T-helper 22 cell (primary cell): ENCODE data around the gene ZSWIM4.
A peak's percentile ranks its signal among the peaks of the same experiment; 100 is the strongest.
"Not testable (repeated sequence)": the region's sequence is repeated elsewhere in the genome, so short reads cannot be mapped to it uniquely, and the experiment has no call there.

Source experiments
- DNase-seq: peaks from one replicate; pipeline ENCODE4 v3.0.0-alpha.2; 2020; ENCODE audit warnings: low read depth

ZSWIM4 gene

DNA sequence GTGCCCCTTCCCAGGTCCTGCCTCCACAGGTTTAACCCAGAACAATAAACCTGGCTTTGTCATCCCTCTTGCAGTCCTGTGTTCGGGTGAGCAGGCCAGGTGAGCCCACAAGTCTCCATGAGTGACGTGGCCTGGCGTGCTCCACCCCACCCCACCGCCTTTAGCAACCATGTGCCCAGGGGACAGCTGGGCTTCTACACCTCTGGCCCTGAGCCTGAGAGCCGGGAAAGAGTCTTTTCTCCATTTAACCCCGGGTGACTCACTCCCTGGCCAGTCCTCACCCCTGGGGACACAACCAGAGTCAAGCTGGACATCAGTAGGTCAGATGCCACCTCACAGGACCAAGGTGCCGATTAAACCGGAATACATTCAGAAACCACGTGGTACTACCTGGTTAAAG, 16.8 kb upstream of the ZSWIM4 start:
- no peak for DNase-seq

DNA sequence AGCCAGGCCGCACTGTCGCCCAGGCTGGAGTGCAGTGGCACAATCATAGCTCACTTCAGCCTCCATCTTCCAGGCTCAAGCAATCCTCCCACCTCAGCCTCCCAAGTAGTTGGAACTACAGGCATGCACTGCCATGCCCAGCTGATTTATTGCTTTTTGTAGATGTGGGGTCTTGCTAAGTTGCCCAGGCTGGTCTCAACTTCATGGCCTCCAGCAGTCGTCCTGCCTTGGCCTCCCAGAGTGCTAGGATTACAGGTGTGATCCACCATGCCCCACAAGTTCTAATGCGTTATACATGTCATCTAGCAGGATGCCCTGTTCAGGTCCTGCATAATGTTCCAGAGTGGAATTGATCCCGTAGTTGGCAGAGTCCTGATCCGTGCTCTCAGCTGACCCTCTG, 16.4 kb upstream of the ZSWIM4 start:
- no peak for DNase-seq

DNA sequence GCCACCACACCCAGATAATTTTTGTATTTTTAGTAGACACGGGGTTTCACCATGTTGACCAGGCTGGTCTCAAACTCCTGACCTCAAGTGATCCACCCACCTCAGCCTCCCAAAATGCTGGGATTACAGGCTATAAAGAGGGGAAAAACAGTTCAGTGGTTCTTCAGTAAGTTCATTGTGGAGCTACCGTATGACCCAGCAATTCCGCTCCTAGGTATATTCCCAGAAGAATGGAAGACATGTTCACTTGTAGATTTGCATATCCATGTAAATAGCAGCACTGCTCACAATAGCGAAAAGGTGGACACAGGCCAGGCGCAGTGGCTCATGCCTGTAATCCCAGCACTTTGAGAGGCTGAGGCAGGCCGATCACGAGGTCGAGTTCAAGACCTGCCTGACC, 15.4 kb upstream of the ZSWIM4 start:
- DNase-seq = not testable (repeated sequence)

DNA sequence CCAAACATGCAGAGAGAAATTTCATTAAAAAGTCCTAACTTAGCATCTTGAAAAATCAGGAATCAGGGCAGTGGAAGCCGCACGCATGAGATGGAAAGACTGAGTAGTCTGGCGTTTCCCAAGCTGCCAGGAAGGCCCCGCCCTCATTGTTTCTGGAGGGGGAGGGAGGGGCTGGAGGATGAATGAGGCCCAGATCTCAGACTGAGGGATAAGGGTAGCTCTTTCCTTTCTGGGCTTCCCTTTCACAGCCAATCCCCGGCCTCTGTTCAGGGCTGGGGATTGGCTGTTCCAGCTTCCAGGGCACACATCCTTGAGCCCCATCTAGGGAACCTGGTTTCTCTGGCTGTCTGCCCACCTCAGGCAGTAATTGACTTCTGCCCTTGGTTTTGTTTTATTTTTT, 13.7 kb upstream of the ZSWIM4 start:
- no peak for DNase-seq

DNA sequence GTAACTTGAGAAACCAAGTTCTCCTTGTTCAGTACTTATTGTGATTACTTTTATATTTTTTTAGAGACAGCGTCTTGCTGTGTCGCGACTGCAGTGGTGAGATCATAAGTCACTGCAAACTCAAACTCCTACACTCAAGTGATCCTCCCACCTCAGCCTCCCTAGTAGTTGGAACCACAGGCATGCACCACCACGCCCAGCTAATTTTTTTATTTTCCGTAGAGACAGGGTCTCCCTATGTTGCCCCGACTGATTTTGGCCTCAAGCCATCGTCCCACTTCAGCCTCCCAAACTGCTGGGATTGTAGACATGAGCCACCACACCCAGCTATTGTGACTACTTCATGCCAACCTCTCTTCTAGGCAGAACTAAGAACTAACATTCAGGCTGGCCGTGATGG, 12.7 kb upstream of the ZSWIM4 start:
- no peak for DNase-seq

DNA sequence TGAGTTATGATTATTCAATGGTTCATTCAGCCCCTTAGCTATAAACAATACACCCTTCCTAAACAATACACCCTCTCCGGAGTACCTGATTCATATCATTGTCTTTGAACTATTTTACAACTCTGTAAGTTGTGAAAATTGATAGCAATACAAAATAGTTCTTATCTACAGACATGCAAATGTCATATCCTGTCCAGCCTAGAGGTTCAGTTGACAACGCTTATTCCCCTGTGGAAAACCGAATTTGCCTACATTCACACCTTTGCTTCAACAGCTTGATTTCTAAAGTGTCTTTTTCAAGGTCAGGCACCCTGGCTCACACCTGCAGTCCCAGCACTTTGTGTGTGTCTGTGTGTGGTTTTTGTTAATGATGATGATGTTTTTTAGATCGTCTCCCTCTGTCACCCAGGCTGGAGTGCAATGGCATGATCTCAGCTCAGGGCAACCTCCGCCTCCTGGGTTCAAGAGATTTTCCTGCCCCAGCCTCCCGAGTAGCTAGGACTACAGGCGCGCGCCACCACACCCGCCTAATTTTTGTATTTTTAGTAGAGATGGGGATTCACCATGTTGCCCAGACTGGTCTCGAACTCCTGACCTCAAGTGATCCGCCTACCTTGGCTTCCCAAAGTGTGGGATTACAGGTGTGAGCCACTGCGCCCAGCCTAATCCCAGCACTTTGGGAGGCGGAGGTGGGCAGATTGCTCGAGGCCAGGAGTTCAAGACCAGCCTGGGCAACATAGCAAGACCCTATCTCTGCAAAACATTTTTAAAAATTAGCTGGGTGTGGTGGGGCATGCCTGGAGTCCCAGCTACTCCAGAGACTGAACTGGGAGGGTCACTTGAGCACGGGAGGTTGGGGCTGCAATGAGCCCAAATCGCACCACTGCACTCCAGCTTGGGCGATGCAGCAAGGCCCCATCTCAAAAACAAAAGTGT, 11.4 kb upstream of the ZSWIM4 start:
- DNase-seq = no peak

DNA sequence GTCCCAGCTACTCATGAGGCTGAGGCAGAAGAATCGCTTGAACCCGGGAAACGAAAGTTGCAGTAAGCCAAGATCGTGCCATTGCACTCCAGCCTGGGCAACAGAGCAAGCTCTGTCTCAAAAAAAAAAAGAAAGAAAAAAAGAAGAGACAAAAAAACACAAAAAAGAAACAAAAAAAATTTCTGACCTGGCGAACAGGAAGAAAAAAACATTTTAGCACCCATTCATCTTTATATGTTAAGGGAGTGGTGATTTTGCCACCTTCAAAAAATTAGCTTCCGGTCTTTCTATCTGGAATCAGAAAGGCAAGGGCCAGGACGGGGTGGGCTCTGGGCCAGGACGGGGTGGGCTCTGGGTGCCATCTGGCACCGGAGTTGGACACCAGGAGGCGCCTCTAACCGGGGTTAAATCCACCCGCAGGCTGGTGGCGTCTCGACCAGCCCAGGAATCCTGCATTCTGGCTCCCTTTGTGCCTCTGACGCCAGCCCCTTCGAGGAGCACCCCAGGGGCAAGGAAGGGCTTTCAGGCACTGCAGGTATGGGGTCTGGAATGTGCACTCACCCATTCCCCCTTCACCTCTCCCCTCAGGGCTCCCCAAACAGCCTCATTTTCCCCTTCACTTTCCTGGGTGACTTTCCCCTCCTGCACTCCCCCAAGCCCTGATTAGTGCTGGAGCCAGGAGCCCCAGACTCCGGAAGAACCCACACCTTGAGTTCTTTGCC, 10.4 kb upstream of the ZSWIM4 start:
- DNase-seq = peak; percentile 29

DNA sequence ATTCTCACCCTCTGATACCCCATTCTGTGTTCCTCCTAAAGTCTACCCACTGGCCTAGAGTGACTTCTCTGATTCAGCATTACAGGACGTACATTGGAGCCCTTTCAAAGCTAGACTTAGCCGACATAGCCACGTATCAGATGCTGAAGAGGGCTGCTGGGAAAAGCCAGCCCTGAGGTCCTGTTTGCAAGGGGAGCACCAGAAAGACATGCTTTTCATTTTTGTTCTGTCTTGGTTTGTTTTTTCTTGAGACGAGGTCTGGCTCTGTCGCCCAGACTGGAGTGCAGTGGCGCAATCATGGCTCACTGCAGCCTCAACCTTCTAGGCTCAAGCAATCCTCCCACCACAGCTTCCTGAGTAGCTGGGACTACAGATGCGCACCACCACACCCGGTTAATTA, 6.3 kb upstream of the ZSWIM4 start:
- peak; percentile 25 for DNase-seq

DNA sequence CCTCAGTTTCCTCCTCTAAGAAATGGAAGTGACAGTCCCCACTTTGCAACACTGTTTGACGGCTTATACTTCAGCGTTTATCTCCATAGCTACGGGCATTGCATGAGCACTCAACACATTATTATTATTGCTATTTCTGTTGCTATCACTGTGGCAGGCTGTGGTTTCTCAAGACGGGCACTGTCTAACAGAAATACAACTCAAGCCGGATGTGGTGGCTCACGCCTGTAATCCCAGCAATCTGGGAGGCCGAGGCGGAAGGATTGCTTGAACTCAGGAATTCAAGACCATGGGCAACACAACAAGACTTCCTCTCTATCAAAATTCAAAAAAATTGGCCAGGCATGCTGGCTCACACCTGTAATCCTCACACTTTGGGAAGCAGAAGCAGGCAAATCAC, 4.9 kb upstream of the ZSWIM4 start:
- no peak for DNase-seq

DNA sequence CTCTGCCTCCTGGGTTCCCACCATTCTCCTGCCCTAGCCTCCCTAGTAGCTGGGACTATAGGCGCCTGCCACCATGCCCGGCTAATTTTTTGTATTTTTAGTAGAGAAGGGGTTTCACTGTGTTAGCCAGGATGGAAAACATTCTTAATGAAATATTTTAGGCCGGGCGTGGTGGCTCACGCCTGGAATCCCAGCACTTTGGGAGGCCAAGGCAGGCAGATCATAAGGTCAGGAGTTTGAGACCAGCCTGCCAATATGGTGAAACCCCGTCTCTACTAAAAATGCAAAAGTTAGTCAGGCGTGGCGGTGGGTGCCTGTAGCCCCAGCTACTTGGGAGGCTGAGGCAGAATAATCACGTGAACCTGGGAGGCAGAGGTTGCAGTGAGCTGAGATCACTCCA, 1.9 kb upstream of the ZSWIM4 start:
- not testable (repeated sequence) for DNase-seq

DNA sequence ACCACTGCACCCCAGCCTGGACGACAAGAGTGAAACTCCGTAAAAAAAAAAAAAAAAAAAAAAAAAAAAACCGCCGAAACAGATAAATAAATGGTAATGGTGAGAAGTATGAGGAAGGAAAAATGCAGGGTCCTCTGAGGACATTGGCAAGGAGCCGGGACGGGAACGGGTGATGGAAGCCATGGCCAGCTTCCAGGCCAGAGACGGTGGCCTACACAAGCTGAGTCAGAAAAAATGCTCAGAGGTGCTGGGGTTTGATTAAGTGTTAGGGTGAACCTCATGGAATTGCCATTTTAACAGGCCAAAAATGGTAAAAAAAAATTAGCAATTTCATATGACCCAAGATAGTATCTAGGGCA, 866 bp upstream of the ZSWIM4 start:
- no peak for DNase-seq

DNA sequence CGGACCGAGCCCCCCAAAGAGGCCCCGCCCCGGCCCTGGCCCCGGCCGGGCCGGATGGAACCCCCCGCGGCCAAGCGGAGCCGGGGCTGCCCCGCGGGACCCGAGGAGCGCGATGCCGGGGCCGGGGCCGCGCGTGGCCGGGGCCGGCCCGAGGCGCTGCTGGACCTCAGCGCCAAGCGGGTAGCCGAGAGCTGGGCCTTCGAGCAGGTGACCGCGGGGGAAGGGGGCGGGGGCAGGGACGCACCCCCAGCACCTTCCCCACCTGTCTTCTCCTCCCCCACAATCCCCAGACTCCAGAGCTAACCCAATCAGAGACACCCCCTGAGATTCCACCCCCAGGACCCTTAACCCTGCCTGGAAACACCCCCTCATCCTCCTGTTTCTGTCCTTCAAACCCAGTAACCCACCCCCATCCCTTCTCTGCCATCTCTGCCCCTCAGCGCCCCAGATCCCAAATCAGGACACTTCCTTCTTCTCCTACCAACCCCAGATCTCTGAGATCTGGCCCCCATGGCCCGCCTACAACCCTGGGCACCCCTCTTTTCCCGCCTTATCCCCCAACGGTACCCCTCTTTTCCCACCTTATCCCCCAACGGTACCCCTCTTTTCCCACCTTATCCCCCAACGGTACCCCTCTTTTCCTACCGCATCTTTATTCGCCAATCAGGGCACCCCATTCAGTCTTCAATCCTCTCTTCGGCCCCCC, 505 bp downstream of the ZSWIM4 start:
- DNase-seq = no peak

DNA sequence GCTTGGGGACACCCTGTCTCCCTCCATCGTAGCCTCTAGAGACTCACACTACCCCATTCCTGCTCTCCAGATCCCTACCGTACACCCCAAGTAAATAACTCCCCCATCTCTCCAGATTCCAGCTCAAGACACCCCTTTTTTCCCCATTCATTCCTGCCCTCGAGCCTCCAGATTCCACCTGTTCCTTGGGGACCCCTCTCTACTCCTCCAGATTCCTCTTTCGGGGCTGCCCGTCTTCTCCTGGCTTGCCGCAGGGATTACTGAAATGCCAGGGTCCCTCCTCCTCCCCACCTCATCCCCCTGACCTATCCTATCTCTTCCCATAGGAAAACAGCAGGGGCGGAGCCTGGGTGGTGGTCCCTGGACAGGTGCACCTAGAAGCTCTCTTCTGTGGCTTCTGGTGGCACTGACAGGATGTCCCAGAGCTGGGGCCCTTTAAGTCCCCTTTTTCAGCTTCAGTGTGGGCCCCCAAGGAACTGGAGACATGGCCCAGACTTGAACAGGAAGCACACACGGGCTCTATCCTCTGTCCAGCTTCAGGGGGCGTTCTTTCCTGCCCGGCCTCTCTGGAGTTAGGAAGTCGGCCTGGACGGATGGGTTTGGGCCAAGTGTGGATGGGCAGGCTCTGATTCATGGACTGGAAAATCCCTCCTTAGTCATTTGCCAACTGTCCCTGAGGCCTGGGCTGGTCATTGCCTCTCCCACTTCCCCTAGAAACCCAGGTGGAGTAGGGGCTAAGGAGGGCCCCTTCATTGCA, 1.2 kb downstream of the ZSWIM4 start:
- DNase-seq = no peak

DNA sequence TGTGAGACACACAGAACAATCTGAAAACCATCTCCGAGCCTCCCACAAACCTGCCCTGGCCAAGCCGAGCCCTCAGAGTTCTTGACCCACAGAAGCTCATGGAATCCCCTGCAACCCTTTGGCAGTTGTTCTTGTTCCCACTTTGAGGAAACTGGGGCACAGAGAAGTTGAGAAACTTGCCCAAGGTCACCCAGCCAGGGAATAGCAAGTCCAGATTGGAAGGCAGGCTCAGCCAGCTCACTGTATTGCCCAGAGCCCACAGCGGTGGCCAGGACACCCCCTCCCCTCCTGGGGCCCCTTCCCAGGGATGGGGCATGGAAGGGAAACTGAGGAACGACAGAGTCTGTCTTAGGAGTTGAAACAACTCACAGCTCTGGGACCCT, 1.8 kb downstream of the ZSWIM4 start:
- DNase-seq = no peak

DNA sequence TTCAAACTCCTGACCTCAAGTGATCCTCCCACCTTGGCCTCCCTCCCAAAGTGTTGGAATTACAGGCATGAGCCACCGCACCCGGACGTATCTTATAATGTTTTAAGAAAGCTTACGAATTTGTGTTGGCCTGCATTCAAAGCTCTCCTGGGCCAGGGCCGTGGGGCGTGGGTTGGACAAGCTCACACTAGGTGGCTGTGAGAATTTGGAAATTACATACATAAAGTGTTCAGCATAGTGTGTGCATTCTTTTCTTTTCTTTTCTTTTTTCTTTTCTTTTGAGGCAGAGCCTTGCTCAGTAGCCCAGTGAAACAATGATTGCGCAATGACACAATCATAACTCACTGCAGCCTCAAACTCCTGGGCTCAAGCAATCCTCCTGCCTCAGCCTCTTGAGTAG, 2.6 kb downstream of the ZSWIM4 start:
- DNase-seq = no peak

DNA sequence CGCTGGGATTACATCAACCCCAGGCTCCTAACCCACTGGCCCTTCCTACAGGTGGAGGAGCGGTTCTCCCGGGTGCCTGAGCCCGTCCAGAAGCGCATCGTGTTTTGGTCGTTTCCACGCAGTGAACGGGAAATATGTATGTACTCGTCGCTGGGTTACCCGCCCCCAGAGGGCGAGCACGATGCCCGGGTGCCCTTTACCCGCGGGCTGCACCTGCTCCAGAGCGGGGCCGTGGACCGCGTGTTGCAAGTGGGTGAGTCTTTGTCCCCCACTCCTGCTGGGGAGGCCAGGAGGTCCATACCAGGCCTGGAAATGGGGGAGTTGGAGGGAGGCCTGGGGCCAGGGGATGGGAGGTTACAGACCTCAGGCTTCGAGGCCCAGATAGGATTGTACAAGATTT, 4.4 kb downstream of the ZSWIM4 start:
- DNase-seq = no peak

DNA sequence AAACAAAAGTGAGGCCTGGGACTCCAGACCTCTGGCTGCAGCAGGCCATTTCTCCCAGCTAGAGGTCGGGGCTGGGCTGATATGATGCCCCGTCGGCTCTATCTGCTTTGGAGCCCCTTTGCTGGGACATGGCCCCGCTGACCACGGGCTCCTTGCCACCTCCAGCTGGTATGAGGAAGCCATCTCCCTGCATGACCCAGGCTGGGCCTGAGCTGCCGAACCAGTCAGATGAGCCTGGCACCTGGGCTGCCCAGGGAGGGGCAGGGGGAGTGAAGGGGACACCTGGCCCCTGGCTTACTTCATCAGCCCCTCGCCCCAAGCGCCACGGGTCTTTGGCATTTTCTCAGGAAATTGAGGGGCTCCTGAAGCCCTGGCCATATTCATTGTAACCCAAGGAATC, 7.8 kb downstream of the ZSWIM4 start:
- DNase-seq = no peak

DNA sequence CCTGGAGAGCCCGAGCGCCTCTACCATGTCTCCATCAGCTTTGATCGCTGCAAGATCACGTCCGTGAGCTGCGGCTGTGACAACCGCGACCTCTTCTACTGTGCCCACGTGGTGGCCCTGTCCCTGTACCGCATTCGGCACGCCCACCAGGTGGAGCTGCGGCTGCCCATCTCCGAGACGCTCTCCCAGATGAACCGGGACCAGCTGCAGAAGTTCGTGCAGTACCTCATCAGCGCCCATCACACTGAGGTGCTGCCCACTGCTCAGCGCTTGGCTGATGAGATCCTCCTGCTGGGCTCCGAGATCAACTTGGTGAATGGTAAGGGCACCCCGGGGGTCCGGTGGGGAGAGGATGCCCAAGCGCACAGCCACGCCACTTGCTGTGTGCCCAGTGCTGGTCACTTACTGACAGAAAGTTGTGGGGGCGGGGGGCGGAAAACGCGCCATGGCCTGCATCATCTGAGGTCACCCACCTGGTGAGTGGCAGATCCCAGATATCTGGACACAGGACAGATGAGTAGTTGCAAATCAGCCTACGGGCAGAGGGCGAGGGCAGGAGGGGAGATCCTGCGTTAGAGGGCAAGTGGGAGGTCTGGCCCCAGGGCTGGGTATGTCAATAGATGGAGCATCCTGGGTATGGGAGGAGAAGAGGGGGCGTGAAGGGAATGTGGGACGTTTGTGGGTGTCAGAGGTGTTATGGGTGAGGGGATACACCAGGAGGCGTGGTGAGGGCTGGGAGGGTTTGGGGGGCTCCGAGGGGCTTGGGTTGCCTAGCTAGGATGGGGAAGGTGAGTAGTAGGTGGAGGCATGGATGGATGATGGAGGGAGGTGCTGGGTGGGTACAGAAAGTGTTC, 9.8 kb downstream of the ZSWIM4 start:
- no peak for DNase-seq

DNA sequence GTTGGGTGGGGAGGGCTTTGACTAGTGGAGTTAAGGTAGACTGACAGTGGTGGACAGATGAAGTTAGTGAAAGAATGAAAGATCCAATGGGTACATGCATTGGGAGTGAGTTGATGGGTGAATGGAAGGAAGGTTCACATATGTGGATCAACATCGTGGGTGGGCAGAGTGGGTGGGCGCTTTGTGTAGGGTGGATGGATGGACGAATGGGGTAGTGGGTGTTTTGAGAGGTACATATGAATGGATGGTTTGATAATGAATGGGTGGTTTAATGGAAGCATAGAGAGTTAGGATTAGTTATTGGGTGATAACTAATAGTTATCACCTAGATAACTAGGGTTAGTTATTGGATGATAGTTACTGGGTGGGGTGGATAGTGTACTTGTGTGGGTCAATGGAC, 11.5 kb downstream of the ZSWIM4 start:
- no peak for DNase-seq

DNA sequence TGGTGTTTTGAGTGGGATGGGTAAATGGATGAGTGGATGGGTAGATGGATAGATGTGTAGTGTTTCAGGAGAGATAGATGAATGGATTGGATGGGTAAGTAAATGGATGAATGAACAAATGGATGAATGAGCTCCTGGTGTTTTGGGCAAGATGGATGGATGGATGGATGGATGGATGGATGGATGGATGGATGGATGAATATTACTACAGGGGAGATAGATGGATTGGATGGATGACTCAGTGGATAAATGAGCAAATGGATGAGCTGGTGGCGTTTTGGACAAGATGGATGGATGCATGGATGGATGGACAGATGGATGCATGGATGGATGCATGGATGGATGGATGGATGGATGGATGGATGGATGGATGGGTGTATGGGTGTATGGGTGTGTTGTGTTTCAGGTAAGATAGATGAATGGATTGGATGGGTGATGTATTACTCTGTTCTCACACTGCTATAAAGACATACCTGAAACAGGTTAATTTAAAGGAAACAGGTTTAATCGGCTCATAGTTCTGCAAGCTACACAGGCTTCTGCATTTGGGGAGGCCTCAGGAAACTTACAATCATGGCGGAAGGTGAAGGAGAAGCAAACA, 12.3 kb downstream of the ZSWIM4 start:
- no peak for DNase-seq

DNA sequence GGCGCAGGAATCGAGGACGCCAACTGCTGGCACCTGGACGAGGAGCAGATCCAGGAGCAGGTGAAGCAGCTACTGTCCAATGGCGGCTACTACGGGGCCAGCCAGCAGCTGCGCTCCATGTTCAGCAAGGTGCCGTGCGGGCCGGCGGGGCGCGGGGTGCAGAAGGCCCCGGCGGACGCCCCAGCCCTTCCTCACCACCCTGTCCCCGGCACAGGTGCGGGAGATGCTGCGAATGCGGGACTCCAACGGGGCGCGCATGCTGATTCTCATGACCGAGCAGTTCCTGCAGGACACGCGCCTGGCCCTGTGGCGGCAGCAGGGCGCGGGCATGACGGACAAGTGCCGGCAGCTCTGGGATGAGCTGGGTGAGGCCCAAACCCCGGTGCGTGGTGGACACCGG, 13.6 kb downstream of the ZSWIM4 start:
- no peak for DNase-seq
